HL-60/S4 treated with retinoic acid at 250 ng/mL for 4 days and 3 days (cell line): ENCODE measurements around the gene GLYAT.
"Not testable (repeated sequence)": the region's sequence is repeated elsewhere in the genome, so short reads cannot be mapped to it uniquely, and the experiment has no call there.

ENCODE experiments used
- in situ Hi-C: fragments of 300-500 bp; cut with MboI; formaldehyde crosslinking; loops from 2 replicates; pipeline ENCODE4 v1.7.0; 2022; ENCODE audit warnings: low sequenced_read_pairs

The GLYAT gene

GRCh38 chr11:58744988-58745704 is 13.4 kb upstream of the GLYAT start:
- in situ Hi-C loops: no loop called here

- in situ Hi-C loops: no loop called here
Measured at GRCh38 chr11:58742981-58743880, 11.5 kb upstream of the GLYAT start.

GRCh38 chr11:58742140-58742539 is 10.4 kb upstream of the GLYAT start:
- in situ Hi-C loops: no loop called here

- in situ Hi-C loops: no loop called here
Measured at GRCh38 chr11:58741127-58741526, 9.4 kb upstream of the GLYAT start.

GRCh38 chr11:58740447-58740846 is 8.7 kb upstream of the GLYAT start:
- in situ Hi-C loops: no loop called here

- in situ Hi-C loops: no loop called here
Measured at GRCh38 chr11:58739725-58740430, 8.1 kb upstream of the GLYAT start.

GRCh38 chr11:58734681-58735490 is 3.1 kb upstream of the GLYAT start:
- in situ Hi-C loops: no loop called here

GRCh38 chr11:58730507-58731089 is 1.1 kb downstream of the GLYAT start:
- in situ Hi-C loops: no loop called here

GRCh38 chr11:58727415-58727797 is 4.3 kb downstream of the GLYAT start:
- in situ Hi-C loops: no loop called here

- in situ Hi-C loops: no loop called here
Measured at GRCh38 chr11:58726737-58727414, 4.9 kb downstream of the GLYAT start.

- in situ Hi-C loops: no loop called here
Measured at GRCh38 chr11:58719406-58720117, 12.2 kb downstream of the GLYAT start.

GRCh38 chr11:58712531-58712930 is 19.2 kb downstream of the GLYAT start:
- in situ Hi-C loops: no loop called here

GRCh38 chr11:58711832-58712231 is 19.9 kb downstream of the GLYAT start:
- in situ Hi-C loops: no loop called here

GRCh38 chr11:58707767-58708166 is 24.0 kb downstream of the GLYAT start:
- in situ Hi-C loops: no loop called here

- in situ Hi-C loops: not testable (repeated sequence)
Measured at GRCh38 chr11:58696825-58697224, 34.9 kb downstream of the GLYAT start.

GRCh38 chr11:58693026-58693425 is 38.7 kb downstream of the GLYAT start:
- in situ Hi-C loops: no loop called here

- in situ Hi-C loops: no loop called here
Measured at GRCh38 chr11:58691675-58692074, 40.1 kb downstream of the GLYAT start.

- in situ Hi-C loops: no loop called here
Measured at GRCh38 chr11:58688789-58689503, 42.8 kb downstream of the GLYAT start.
